OCI-LY7 (cell line): Measurements from ENCODE around the gene NT5C2.
"Not testable (repeated sequence)": the region's sequence is repeated elsewhere in the genome, so short reads cannot be mapped to it uniquely, and the experiment has no call there.

Experiments
- CTCF ChIP-seq: fragments of 200-600 bp; sonication (generic); conservative IDR thresholded peaks from 2 replicates; pipeline ENCODE4 v1.5.1; 2014; ENCODE audit warnings: mild to moderate bottlenecking, antibody characterized with exemption, low read length, moderate library complexity, mixed read lengths
- EZH2phosphoT487 ChIP-seq: fragments of 200-600 bp; sonication (generic); IDR thresholded peaks from 2 replicates; pipeline ENCODE4 v1.6.1; 2018; ENCODE audit warnings: low read depth, borderline replicate concordance, mild to moderate bottlenecking, mixed run types, antibody characterized with exemption, low read length, moderate library complexity, mixed read lengths

- TF ChIP-seq CTCF, EZH2phosphoT487: not testable (repeated sequence)
These were observed 18.7 kb downstream of the NT5C2 start for GRCh38 chr10:103174324-103174723.
